GM12878 (cell line): Measurements from ENCODE around the gene TGFB2. TPM values are rescaled to one million over a fixed set of nuclear protein-coding genes. Genes with fewer than 3 reads are reported as not detected.

Experiments used
- ATAC-seq: fragments of 200-7000 bp; cut with Tn5 transposase; 3 replicates; pipeline ENCODE4 v1.9.1; 2020; ENCODE audit warnings: mild to moderate bottlenecking, moderate library complexity
- BruUV-seq: library from RNA; stranded (reverse); fragments of 400-500 nt; replicated peaks from 2 replicates; lab custom pipeline; 2021; lab: Mats Ljungman, UMichigan
- CTCF ChIA-PET: fragments of 300-600 bp; sonication (Branson Sonifier 250); formaldehyde crosslinking; extraction: SDS; loops from one replicate; lab custom pipeline; 2021; ENCODE audit warnings: inconsistent platforms; lab: Yijun Ruan, JAX
- POLR2A ChIA-PET: fragments of 350-600 bp; formaldehyde crosslinking; extraction: SDS; loops from one replicate; lab custom pipeline; 2021; ENCODE audit warnings: inconsistent platforms; lab: Charles Lee
- RAD21 ChIA-PET: fragments of 300-600 bp; sonication (Branson Sonifier 250); formaldehyde crosslinking; loops from one replicate; lab custom pipeline; 2023; ENCODE audit warnings: antibody characterized with exemption; ENCODE audit not compliant: unreplicated experiment; lab: Charles Lee
- SMC1A ChIA-PET: fragments of 300-600 bp; sonication (Branson Sonifier 250); formaldehyde crosslinking; loops from one replicate; lab custom pipeline; 2023; ENCODE audit not compliant: unreplicated experiment, uncharacterized antibody; lab: Charles Lee
- DNase-seq: peaks from one replicate; pipeline ENCODE4 v3.0.0-alpha.2; 2011; ENCODE audit warnings: low read depth, low spot score
- FAIRE-seq: peaks from 3 replicates; lab custom pipeline; 2011; peaks lifted over from hg19 to GRCh38; lab: Jason Lieb, UNC
- H2AFZ ChIP-seq: 2 replicates; pipeline ENCODE4 v1.6.0; 2011; ENCODE audit warnings: low read depth, low read length, control low read depth; ENCODE audit not compliant: control insufficient read depth
- H3K27ac ChIP-seq: 2 replicates; pipeline ENCODE4 v1.5.1; 2011; ENCODE audit warnings: control low read depth; ENCODE audit not compliant: control insufficient read depth, insufficient read depth
- H3K27me3 ChIP-seq, 2 experiments: replicated peaks in 1 of 2; 2 replicates each; pipeline versions ENCODE4 v1.6.0 to v1.6.1; 2011; ENCODE audit warnings: low read length in 1 of 2; ENCODE audit not compliant: control insufficient read depth in 2 of 2, insufficient read depth in 2 of 2
- H3K36me3 ChIP-seq, 2 experiments: 2 replicates each; pipeline ENCODE4 v1.5.1; 2011; ENCODE audit warnings: low read length in 1 of 2; ENCODE audit not compliant: control insufficient read depth in 2 of 2, insufficient read depth in 2 of 2
- H3K4me1 ChIP-seq: 2 replicates; pipeline ENCODE4 v1.6.1; 2011; ENCODE audit warnings: mild to moderate bottlenecking, low read length, moderate library complexity, mixed read lengths; ENCODE audit not compliant: control insufficient read depth, insufficient read depth
- H3K4me2 ChIP-seq: 2 replicates; pipeline ENCODE4 v1.6.0; 2011; ENCODE audit warnings: control low read depth; ENCODE audit not compliant: control insufficient read depth, insufficient read depth
- H3K4me3 ChIP-seq: fragments of 200-600 bp; sonication (generic); 2 replicates; pipeline ENCODE4 v1.5.1; 2016
- H3K79me2 ChIP-seq: 2 replicates; pipeline ENCODE4 v1.6.0; 2011; ENCODE audit warnings: low read length; ENCODE audit not compliant: control insufficient read depth, insufficient read depth
- H3K9ac ChIP-seq: 2 replicates; pipeline ENCODE4 v1.8.0; 2011; ENCODE audit warnings: low read length, control low read depth, mixed read lengths; ENCODE audit not compliant: control insufficient read depth, insufficient read depth
- H3K9me3 ChIP-seq: replicated peaks from 3 replicates; pipeline ENCODE4 v1.5.1; 2011; ENCODE audit warnings: mild to moderate bottlenecking, low read length; ENCODE audit not compliant: control insufficient read depth, insufficient read depth
- H4K20me1 ChIP-seq: 2 replicates; pipeline ENCODE4 v1.6.0; 2011; ENCODE audit not compliant: control insufficient read depth, insufficient read depth
- CBFB ChIP-seq: IDR thresholded peaks from 2 replicates; pipeline ENCODE4 v1.6.1; 2016; ENCODE audit warnings: antibody characterized with exemption, low read depth
- EP300 ChIP-seq, 2 experiments: fragments of 150-350 bp in 1 of 2; IDR thresholded peaks; 2 replicates each; pipeline ENCODE4 v1.6.1; 2011 to 2012; ENCODE audit warnings: low read depth in 2 of 2, low read length in 2 of 2, borderline replicate concordance in 1 of 2, improper control_type of control experiment in 1 of 2, inconsistent platforms in 1 of 2; ENCODE audit not compliant: control insufficient read depth in 1 of 2
- FOS ChIP-seq: IDR thresholded peaks from 3 replicates; pipeline ENCODE4 v1.6.1; 2011; ENCODE audit warnings: borderline replicate concordance; ENCODE audit not compliant: insufficient read length; ENCODE audit errors: extremely low read depth
- HDAC6 ChIP-seq: fragments of 200-600 bp; sonication (generic); IDR thresholded peaks from one replicate; pipeline ENCODE4 v1.8.0; 2017; ENCODE audit warnings: antibody characterized with exemption; ENCODE audit not compliant: unreplicated experiment
- IKZF2 ChIP-seq, 2 experiments: fragments of 450-650 bp; IDR thresholded peaks; 2 replicates each; pipeline ENCODE4 v1.6.1; 2017; ENCODE audit warnings: mild to moderate bottlenecking in 2 of 2, moderate library complexity in 2 of 2
- JUNB ChIP-seq: IDR thresholded peaks from 2 replicates; pipeline ENCODE4 v1.6.1; 2016; ENCODE audit warnings: antibody characterized with exemption, mild to moderate bottlenecking
- POU2F2 ChIP-seq: IDR thresholded peaks from 3 replicates; pipeline ENCODE4 v1.6.1; 2011; ENCODE audit warnings: low read depth, mild to moderate bottlenecking, low read length, borderline replicate concordance
- RAD51 ChIP-seq: fragments of 450-650 bp; IDR thresholded peaks from 2 replicates; pipeline ENCODE4 v1.6.1; 2016; ENCODE audit warnings: moderate library complexity, mild to moderate bottlenecking, inconsistent platforms
- RCOR1 ChIP-seq: conservative IDR thresholded peaks from 2 replicates; pipeline ENCODE4 v1.6.1; 2012; ENCODE audit warnings: low read depth, low read length, improper control_type of control experiment
- RUNX3 ChIP-seq: IDR thresholded peaks from 2 replicates; pipeline ENCODE4 v1.6.1; 2012; ENCODE audit warnings: low read length, inconsistent platforms
- STAT3 ChIP-seq: IDR thresholded peaks from 2 replicates; pipeline ENCODE4 v1.6.1; 2011; ENCODE audit warnings: low read depth, low read length, improper control_type of control experiment
- TBL1XR1 ChIP-seq: IDR thresholded peaks from 2 replicates; pipeline ENCODE4 v1.6.1; 2012; ENCODE audit warnings: low read depth, low read length, improper control_type of control experiment
- TCF7 ChIP-seq: IDR thresholded peaks from 2 replicates; pipeline ENCODE4 v1.6.1; 2014; ENCODE audit warnings: antibody characterized with exemption, borderline replicate concordance
- ZBED1 ChIP-seq: IDR thresholded peaks from 2 replicates; pipeline ENCODE4 v1.6.1; 2016; ENCODE audit warnings: borderline replicate concordance
- ZNF24 ChIP-seq: fragments of 450-650 bp; IDR thresholded peaks from 2 replicates; pipeline ENCODE4 v1.6.1; 2017; ENCODE audit warnings: antibody characterized with exemption, mild to moderate bottlenecking
- ZNF384 ChIP-seq: IDR thresholded peaks from 2 replicates; pipeline ENCODE4 v1.6.1; 2012; ENCODE audit warnings: low read depth, mild to moderate bottlenecking, low read length, improper control_type of control experiment, borderline replicate concordance
- WGBS: methylation state at CpG from one replicate; pipeline ENCODE4 v1.1.6; 2016; ENCODE audit warnings: low lambda C conversion rate; ENCODE audit not compliant: insufficient replicate concordance, insufficient coverage; ENCODE audit errors: missing lambda C conversion rate; 5-methylcytosine and 5-hydroxymethylcytosine counted together
- in situ Hi-C: fragments of 300-500 bp; cut with MboI; formaldehyde crosslinking; loops from 9 replicates; pipeline ENCODE4 v1.14.3; 2018; ENCODE audit warnings: mixed read lengths
- intact Hi-C: fragments of 100-400 bp; cut with micrococcal nuclease; formaldehyde crosslinking; loops from one replicate; pipeline ENCODE4 v1.14.2; 2022; ENCODE audit not compliant: unreplicated experiment
- polyA plus RNA-seq, 11 experiments: library from polyadenylated mRNA; depleted of rRNA in 4 of 11; unstranded in 6 of 11; stranded (reverse) in 5 of 11; fragments of >200 nt; fragmentation: Nextera tagmentation in 4 of 11; fragmentation: Illumina TruSeq in 1 of 11; extraction: Ambion mirVana in 4 of 11; extraction: Trizol in 1 of 11; gene quantifications; 1 replicate in 1 of 11; 2 replicates in 10 of 11; pipeline versions ENCODE4 v1.2.1 to v1.2.3, GENCODE V29; 2011 to 2016; ENCODE audit warnings: inconsistent platforms in 2 of 11, missing spikeins in 2 of 11, low read depth in 1 of 11
- total RNA-seq, 4 experiments: library from RNA; depleted of rRNA in 3 of 4; stranded (reverse); fragments of >200 nt in 3 of 4; fragmentation: Illumina TruSeq in 1 of 4; extraction: Trizol in 1 of 4; gene quantifications; 2 replicates each; pipeline versions ENCODE4 v1.2.1 to v1.2.3, GENCODE V29; 2013 to 2021

The TGFB2 gene
- total and polyA plus RNA-seq, 10 of the 15 experiments (the other 5 are each of a cell fraction or from before 2014, with no cell fraction given), result 0.03 to 0.11 (median 0.04) TPM; not detected in 6

DNA sequence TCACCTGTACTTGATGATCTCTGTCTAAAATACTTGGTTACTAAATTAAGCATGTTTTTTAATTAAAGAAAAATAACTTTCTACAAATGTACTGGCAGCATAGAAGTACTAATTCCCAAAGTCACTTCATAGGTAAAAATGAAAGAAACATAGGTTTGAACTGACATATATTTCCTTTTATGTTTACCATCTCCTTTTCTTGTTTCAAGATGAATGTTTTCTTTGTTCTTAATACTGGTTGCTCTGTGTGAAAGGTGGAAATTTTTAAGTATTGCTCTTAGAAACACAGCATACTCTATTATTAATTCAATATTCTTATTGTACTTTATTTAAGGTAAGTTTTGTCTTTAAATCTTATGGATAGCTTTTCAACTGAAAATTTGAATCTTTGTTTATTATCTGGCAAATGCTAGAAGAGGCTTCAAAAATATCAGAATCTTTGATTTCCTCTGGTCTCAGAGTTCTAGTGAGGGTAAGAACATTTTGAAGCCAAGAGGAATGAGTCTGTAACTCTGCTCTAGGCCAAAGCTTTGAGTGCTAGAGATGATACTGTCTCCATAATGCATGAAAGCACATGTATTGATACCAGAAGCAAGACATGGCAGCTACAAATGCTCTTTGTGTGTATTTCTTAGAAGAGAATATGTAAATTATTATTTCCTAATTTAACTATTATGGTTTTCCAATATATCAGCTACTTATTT, 41.8 kb upstream of the TGFB2 start:
- ATAC-seq, result no peak
- intact Hi-C loops, result no loop called here
- FAIRE-seq, result no peak
- no peak overlapping the region for H3K4me2 ChIP-seq
- H2AFZ ChIP-seq, result no peak overlapping the region
- peaks cover 0 to 4% of the 10 kb centered on the region in 2 experiments; a peak in 2 of 4 replicates for H3K36me3 ChIP-seq
- H3K79me2 ChIP-seq, result no peaks in the 10 kb centered on the region; the same call in 1 of the 2 replicates
- H3K4me1 ChIP-seq, result no peaks in the 10 kb centered on the region
- no peaks in the 10 kb centered on the region for H3K27me3 ChIP-seq
- no peak overlapping the region for H3K9ac ChIP-seq
- TF ChIP-seq JUNB (peak; percentile 28; the same call in 1 of the 2 replicates), ZBED1 (no peak)
- ChIA-PET CTCF (interaction anchor here (0.7 to 1.9 kb wide), 3 partner anchors 9 to 1984 kb away, joined by 3 to 5 read pairs (median 5); no protein-coding TSS in a partner anchor), RAD21 (no interaction called here), SMC1A (interaction anchor here (2.5 kb wide), 1 partner anchor 18 kb away, joined by 7 read pairs; the partner anchor contains the start of gene RRP15), POLR2A (no interaction called here)
- in situ Hi-C loops, result no loop called here
- no peaks in the 10 kb centered on the region for H3K9me3 ChIP-seq
- H3K27ac ChIP-seq, result no peak overlapping the region
- BruUV-seq, result no TSS peak
- DNase-seq, result no peak
- H3K4me3 ChIP-seq, result no peak overlapping the region
- no peaks in the 10 kb centered on the region for H4K20me1 ChIP-seq

DNA sequence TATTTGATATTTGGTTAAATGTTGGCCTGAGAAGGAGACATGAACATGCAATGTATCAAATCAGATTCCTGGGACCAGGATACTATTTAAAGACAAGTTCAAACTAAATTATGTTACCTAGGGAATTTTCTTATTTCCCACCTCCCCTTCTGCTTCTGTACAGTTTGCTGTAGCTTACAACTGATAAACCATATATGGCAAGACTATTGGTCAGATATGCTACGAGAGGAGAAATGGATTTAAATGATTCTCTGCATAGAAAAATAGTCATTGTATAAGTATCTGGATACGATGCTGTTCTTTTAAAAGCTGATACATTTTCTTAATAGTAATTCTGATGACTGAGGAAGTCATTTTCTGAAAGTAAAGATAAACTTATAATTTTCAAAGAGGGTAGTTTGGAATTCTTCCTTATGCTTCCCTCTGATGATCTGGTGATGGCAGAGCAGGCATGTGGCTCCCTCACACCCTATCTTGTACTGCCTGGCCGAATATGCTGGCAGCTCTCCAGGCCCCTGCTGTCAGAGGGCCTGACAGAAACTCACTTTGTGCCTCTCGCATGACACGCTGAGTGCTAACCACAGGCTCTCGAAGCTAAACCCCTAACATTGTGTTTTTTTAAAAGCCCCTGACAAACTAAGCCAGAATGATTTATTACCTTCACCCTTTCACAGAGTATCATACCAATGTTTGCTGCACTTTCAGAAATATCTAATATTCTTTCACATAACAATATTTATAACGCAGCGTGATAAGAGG, 40.7 kb upstream of the TGFB2 start:
- H3K79me2 ChIP-seq, result no peaks in the 10 kb centered on the region; the same call in 1 of the 2 replicates
- in situ Hi-C loops, result no loop called here
- no peaks in the 10 kb centered on the region for H3K4me1 ChIP-seq
- ATAC-seq (peak; percentile 61; the same call in 2 of the 3 replicates), FAIRE-seq (no peak), DNase-seq (no peak)
- BruUV-seq, result no TSS peak
- H2AFZ ChIP-seq, result no peak overlapping the region
- H3K27me3 ChIP-seq, result no peaks in the 10 kb centered on the region
- H4K20me1 ChIP-seq, result no peaks in the 10 kb centered on the region
- over 99% methylated on average over 8 of the region's 8 CpGs for WGBS
- no peaks in the 10 kb centered on the region for H3K9me3 ChIP-seq
- intact Hi-C loops, result no loop called here
- ChIA-PET SMC1A (interaction anchor here (2.5 kb wide), 1 partner anchor 19 kb away, joined by 7 read pairs; the partner anchor contains the start of gene RRP15), CTCF (interaction anchor here (0.6 to 1.9 kb wide), 4 partner anchors 8 to 852 kb away, joined by 4 to 5 read pairs (median 4); no protein-coding TSS in a partner anchor), RAD21 (interaction anchor here (1.2 kb wide), 1 partner anchor 23 kb away, joined by 3 read pairs; no protein-coding TSS in a partner anchor), POLR2A (interaction anchor here (0.6 kb wide), 1 partner anchor 382 kb away, joined by 4 read pairs; no protein-coding TSS in a partner anchor)
- H3K36me3 ChIP-seq, result peaks cover 0 to 4% of the 10 kb centered on the region in 2 experiments; a peak in 2 of 4 replicates
- no peak overlapping the region for H3K9ac ChIP-seq
- H3K27ac ChIP-seq, result no peak overlapping the region; the same call in 1 of the 2 replicates
- H3K4me3 ChIP-seq, result no peak overlapping the region
- no peak overlapping the region for H3K4me2 ChIP-seq
- peak; percentile 20; the same call in 1 of the 2 replicates for TF ChIP-seq ZNF384
- TF ChIP-seq ZNF24, result no peak
- no peak for TF ChIP-seq FOS
- TF ChIP-seq RAD51, result no peak
- TF ChIP-seq IKZF2 (IDR thresholded peaks at IDR 0.05), result no peak
- TF ChIP-seq STAT3, result no peak
- no peak for TF ChIP-seq TBL1XR1
- no peak for TF ChIP-seq RCOR1
- no peak for TF ChIP-seq JUNB
- TF ChIP-seq TCF7, result no peak
- TF ChIP-seq HDAC6, result no peak
- TF ChIP-seq CBFB, result no peak
- 0 out of 4 replicates have a peak, but pooled peaks of 1 of the 2 experiments have one; percentile 30 for TF ChIP-seq EP300 (IDR thresholded peaks at IDR 0.05; ENCODE audit: borderline replicate concordance in 1 of 2, control insufficient read depth in 1 of 2, low read depth in 2 of 2, low read length in 2 of 2)
- TF ChIP-seq RUNX3, result 0 out of 2 replicates have a peak, but pooled peaks have one; percentile 41
- no peak for TF ChIP-seq POU2F2
